NCI-H2029 treated with DMSO at 0.1 percent for 48 hours (cell line): ENCODE data around the gene SLC45A1.

Experiments
- DNase-seq: peaks from one replicate; lab custom pipeline; 2025; lab: John Stamatoyannopoulos, UW

Gene SLC45A1

GRCh38 chr1:8384577-8384976, 66.7 kb downstream of the SLC45A1 start:
- no peak for DNase-seq

DNA sequence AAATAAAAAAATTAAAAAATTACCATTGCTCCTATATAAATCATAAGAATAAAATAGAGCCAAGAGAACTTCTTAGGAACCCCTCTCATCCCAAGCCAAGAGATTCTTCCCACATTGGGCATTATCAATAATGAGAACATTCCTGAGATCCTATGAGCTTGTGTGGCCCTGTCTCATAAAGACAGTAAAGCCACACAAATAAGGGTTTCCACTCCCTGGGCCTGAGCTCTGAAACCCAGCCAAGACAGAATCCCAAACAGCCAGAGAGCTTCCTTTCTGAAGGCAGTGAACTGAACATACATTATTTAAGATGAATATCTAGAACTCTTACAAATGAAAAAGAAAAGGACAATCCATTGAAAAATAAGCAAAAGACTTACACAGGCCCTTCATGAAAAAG, 68.3 kb downstream of the SLC45A1 start:
- DNase-seq: no peak

- DNase-seq: no peak
These were observed 71.0 kb downstream of the SLC45A1 start for GRCh38 chr1:8388732-8389562.

GRCh38 chr1:8389958-8390535, 72.1 kb downstream of the SLC45A1 start:
- no peak for DNase-seq

DNA sequence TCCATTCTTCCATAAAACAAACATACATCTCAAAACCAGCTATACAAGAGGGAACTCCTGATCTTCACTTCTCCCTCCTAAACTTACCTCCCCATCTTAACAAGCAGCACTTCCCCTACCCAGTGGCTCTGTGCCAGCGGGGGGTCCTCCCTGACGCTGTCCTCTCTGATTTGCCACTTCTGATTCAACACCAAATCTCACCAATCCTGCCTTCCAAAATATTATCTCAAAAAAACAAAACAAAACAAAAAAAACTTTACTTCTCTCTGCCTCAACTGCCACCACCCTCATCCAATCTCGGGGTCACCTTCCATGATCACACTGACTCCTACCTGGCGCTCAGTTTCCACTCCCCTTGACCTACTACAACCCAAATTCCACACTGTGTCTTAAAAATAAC, 72.8 kb downstream of the SLC45A1 start:
- DNase-seq: no peak

GRCh38 chr1:8392522-8392921, 74.6 kb downstream of the SLC45A1 start:
- DNase-seq: no peak
